SH-SY5Y (cell line): ENCODE data around the gene CLIC3.

Experiments used
- GATA2 ChIP-seq: IDR thresholded peaks from 2 replicates; pipeline ENCODE4 v1.6.1; 2011; ENCODE audit warnings: mild to moderate bottlenecking, low read depth, low read length
- GATA3 ChIP-seq: IDR thresholded peaks from 2 replicates; pipeline ENCODE4 v1.6.1; 2011; ENCODE audit warnings: low read depth, mild to moderate bottlenecking, low read length, moderate library complexity

GRCh38 chr9:136980669-136981478 lies 15.5 kb downstream of the CLIC3 start:
- TF ChIP-seq GATA3, result no peak
- TF ChIP-seq GATA2, result no peak
